HEK293 (cell line): Measurements from ENCODE around the gene DAP.

Experiments used
- BCL11A ChIP-seq: fragments of 450-650 bp; formaldehyde crosslinking; IDR thresholded peaks from 2 replicates; pipeline ENCODE4 v1.5.1; 2016; ENCODE audit warnings: low read depth, missing biosample characterization, missing genetic modification characterization
- CTCF ChIP-seq: fragments of 450-650 bp; formaldehyde crosslinking; IDR thresholded peaks from 2 replicates; pipeline ENCODE4 v1.5.1; 2016; ENCODE audit warnings: missing biosample characterization, missing genetic modification characterization
- MZF1 ChIP-seq: fragments of 450-650 bp; formaldehyde crosslinking; IDR thresholded peaks from 2 replicates; pipeline ENCODE4 v1.5.1; 2017; ENCODE audit warnings: missing biosample characterization, missing genetic modification characterization, borderline replicate concordance
- RBAK ChIP-seq: fragments of 450-650 bp; formaldehyde crosslinking; IDR thresholded peaks from 2 replicates; pipeline ENCODE4 v1.5.1; 2016; ENCODE audit warnings: missing biosample characterization, missing genetic modification characterization
- REPIN1 ChIP-seq: fragments of 450-650 bp; formaldehyde crosslinking; IDR thresholded peaks from 2 replicates; pipeline ENCODE4 v1.5.1; 2017; ENCODE audit warnings: missing biosample characterization, missing genetic modification characterization, low read depth
- SP2 ChIP-seq: fragments of 450-650 bp; formaldehyde crosslinking; IDR thresholded peaks from 2 replicates; pipeline ENCODE4 v1.5.1; 2016; ENCODE audit warnings: missing biosample characterization, missing genetic modification characterization
- ZNF155 ChIP-seq: fragments of 450-650 bp; formaldehyde crosslinking; IDR thresholded peaks from 2 replicates; pipeline ENCODE4 v1.5.1; 2016; ENCODE audit warnings: missing biosample characterization, missing genetic modification characterization
- ZNF350 ChIP-seq: fragments of 450-650 bp; formaldehyde crosslinking; IDR thresholded peaks from 2 replicates; pipeline ENCODE4 v1.5.0; 2017; ENCODE audit warnings: missing biosample characterization, mild to moderate bottlenecking, missing genetic modification characterization
- ZNF416 ChIP-seq: fragments of 450-650 bp; formaldehyde crosslinking; IDR thresholded peaks from 2 replicates; pipeline ENCODE4 v1.5.1; 2016; ENCODE audit warnings: missing biosample characterization, missing genetic modification characterization
- ZNF549 ChIP-seq: fragments of 450-650 bp; IDR thresholded peaks from 2 replicates; pipeline ENCODE4 v1.5.1; 2018; ENCODE audit warnings: missing biosample characterization, missing genetic modification characterization, mild to moderate bottlenecking, inconsistent platforms, moderate library complexity
- ZNF776 ChIP-seq: fragments of 450-650 bp; formaldehyde crosslinking; IDR thresholded peaks from 2 replicates; pipeline ENCODE4 v1.5.0; 2017; ENCODE audit warnings: missing biosample characterization, missing genetic modification characterization, borderline replicate concordance
- TF ChIP-seq, protein P1 (sequence below): fragments of 450-650 bp; formaldehyde crosslinking; IDR thresholded peaks from 2 replicates; pipeline ENCODE4 v1.5.1; 2017; ENCODE audit warnings: missing biosample characterization, mild to moderate bottlenecking, missing genetic modification characterization, moderate library complexity
- TF ChIP-seq, protein P2 (sequence below): fragments of 450-650 bp; IDR thresholded peaks from 2 replicates; pipeline ENCODE4 v1.5.1; 2018; ENCODE audit warnings: missing biosample characterization, missing genetic modification characterization

DNA sequence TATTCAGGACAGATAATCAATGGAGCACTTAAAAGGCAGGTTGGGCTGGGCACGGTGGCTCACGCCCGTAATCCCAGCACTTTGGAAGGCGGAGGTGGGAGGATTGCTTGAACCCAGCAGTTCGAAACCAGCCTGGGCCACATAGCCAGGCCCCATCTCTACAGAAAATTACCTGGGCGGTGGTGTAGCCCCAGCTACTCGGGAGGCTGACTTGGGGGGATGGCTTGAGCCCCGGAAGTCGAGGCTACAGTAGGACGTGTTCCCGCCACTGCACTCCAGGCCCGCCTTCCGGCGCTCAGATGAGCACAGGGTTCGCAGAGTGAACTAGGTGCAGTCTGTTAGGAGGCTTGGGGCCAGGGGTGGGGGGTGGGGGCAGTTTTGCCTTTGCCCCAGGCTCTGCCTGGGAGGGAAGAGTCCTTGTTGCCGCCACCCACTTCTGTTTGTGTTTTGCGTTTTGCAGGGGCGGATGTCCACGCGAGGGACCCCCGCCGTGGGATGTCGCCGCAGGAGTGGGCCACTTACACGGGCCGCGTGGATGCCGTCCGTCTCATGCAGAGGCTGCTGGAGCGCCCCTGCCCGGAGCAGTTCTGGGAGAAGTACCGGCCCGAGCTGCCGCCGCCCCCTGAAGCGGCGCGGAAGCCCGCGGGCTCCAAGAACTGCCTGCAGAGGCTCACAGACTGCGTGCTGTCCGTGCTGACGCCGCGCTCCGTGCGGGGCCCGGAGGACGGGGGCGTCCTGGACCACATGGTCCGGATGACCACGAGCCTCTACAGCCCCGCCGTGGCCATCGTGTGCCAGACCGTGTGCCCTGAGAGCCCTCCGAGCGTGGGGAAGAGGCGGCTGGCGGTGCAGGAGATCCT is 112.0 kb downstream of the DAP start:
- TF ChIP-seq CTCF (no peak), ZNF776 (tag by site-specific recombination) (no peak), ZNF350 (tag by site-specific recombination) (no peak), ZNF549 (tag by site-specific recombination) (no peak), SP2 (no peak), BCL11A (tag by site-specific recombination) (no peak), MZF1 (no peak), ZNF155 (tag by site-specific recombination) (no peak), ZNF416 (tag by site-specific recombination) (no peak), REPIN1 (tag by site-specific recombination) (no peak), RBAK (tag by site-specific recombination) (no peak)
- TF ChIP-seq, protein P1, sequence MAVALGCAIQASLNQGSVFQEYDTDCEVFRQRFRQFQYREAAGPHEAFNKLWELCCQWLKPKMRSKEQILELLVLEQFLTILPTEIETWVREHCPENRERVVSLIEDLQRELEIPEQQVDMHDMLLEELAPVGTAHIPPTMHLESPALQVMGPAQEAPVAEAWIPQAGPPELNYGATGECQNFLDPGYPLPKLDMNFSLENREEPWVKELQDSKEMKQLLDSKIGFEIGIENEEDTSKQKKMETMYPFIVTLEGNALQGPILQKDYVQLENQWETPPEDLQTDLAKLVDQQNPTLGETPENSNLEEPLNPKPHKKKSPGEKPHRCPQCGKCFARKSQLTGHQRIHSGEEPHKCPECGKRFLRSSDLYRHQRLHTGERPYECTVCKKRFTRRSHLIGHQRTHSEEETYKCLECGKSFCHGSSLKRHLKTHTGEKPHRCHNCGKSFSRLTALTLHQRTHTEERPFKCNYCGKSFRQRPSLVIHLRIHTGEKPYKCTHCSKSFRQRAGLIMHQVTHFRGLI = no peak
- TF ChIP-seq, protein P2, sequence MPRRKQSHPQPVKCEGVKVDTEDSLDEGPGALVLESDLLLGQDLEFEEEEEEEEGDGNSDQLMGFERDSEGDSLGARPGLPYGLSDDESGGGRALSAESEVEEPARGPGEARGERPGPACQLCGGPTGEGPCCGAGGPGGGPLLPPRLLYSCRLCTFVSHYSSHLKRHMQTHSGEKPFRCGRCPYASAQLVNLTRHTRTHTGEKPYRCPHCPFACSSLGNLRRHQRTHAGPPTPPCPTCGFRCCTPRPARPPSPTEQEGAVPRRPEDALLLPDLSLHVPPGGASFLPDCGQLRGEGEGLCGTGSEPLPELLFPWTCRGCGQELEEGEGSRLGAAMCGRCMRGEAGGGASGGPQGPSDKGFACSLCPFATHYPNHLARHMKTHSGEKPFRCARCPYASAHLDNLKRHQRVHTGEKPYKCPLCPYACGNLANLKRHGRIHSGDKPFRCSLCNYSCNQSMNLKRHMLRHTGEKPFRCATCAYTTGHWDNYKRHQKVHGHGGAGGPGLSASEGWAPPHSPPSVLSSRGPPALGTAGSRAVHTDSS (tag by site-specific recombination) = no peak
